GM12874 (cell line): ENCODE results near the gene ASXL3.

Source experiments
- CTCF ChIP-seq: IDR thresholded peaks from 2 replicates; pipeline ENCODE4 v1.5.1; 2011; ENCODE audit warnings: low read depth, mild to moderate bottlenecking, control low read depth, low read length, moderate library complexity; ENCODE audit not compliant: insufficient read depth

ASXL3 gene

GRCh38 chr18:33584548-33585430 lies 6.8 kb downstream of the ASXL3 start:
- no peak for TF ChIP-seq CTCF

- no peak for TF ChIP-seq CTCF
Observed at GRCh38 chr18:33585431-33585775, 7.4 kb downstream of the ASXL3 start.

- no peak for TF ChIP-seq CTCF
Observed at GRCh38 chr18:33588361-33588760, 10.3 kb downstream of the ASXL3 start.

GRCh38 chr18:33593261-33593660 lies 15.2 kb downstream of the ASXL3 start:
- no peak for TF ChIP-seq CTCF

GRCh38 chr18:33594799-33595198 lies 16.8 kb downstream of the ASXL3 start:
- no peak for TF ChIP-seq CTCF

- TF ChIP-seq CTCF = no peak
Observed at GRCh38 chr18:33596178-33596854, 18.3 kb downstream of the ASXL3 start.

- TF ChIP-seq CTCF = no peak
Observed at GRCh38 chr18:33600846-33601245, 22.8 kb downstream of the ASXL3 start.
